ENCODE measurements around the gene KRTAP5-2. TPM values are rescaled to one million over a fixed set of nuclear protein-coding genes. Genes with fewer than 3 reads are reported as not detected.

KRTAP5-2 gene
- total RNA-seq, 6 experiments from 2014 or later: not detected

DNA sequence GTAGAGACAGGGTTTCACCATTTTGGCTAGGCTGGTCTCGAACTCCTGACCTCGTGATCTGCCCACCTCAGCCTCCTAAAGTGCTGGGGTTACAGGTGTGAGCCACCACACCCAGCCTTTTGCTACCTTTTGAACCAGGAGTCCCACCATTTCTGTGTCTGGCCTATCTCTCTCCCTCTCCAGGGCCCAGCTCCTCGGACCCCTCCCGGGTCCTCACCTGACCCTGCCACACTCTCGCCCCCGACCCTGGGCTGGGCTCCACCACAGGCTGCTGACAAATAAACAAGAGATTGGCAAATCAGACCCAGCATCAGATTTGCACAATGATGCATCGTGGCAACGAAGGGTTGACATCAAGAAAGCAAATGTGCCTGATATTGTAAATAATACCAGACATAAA is 40.2 kb upstream of the KRTAP5-2 start:
- no peak for DNase-seq
- H3K4me1 Mint-ChIP-seq (ENCODE audit: low read depth): no peaks in the 10 kb centered on the region
- H3K9me3 Mint-ChIP-seq: no peaks in the 10 kb centered on the region
- TF ChIP-seq, protein P1, sequence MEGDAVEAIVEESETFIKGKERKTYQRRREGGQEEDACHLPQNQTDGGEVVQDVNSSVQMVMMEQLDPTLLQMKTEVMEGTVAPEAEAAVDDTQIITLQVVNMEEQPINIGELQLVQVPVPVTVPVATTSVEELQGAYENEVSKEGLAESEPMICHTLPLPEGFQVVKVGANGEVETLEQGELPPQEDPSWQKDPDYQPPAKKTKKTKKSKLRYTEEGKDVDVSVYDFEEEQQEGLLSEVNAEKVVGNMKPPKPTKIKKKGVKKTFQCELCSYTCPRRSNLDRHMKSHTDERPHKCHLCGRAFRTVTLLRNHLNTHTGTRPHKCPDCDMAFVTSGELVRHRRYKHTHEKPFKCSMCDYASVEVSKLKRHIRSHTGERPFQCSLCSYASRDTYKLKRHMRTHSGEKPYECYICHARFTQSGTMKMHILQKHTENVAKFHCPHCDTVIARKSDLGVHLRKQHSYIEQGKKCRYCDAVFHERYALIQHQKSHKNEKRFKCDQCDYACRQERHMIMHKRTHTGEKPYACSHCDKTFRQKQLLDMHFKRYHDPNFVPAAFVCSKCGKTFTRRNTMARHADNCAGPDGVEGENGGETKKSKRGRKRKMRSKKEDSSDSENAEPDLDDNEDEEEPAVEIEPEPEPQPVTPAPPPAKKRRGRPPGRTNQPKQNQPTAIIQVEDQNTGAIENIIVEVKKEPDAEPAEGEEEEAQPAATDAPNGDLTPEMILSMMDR (IDR thresholded peaks at IDR 0.05): no peak
- H3K27ac Mint-ChIP-seq: no peak overlapping the region
- no peaks in the 10 kb centered on the region for H3K36me3 Mint-ChIP-seq (ENCODE audit: low read depth)
- no peak overlapping the region for H3K4me3 Mint-ChIP-seq
- peaks cover 39% of the 10 kb centered on the region for H3K27me3 Mint-ChIP-seq (ENCODE audit: insufficient read depth)

DNA sequence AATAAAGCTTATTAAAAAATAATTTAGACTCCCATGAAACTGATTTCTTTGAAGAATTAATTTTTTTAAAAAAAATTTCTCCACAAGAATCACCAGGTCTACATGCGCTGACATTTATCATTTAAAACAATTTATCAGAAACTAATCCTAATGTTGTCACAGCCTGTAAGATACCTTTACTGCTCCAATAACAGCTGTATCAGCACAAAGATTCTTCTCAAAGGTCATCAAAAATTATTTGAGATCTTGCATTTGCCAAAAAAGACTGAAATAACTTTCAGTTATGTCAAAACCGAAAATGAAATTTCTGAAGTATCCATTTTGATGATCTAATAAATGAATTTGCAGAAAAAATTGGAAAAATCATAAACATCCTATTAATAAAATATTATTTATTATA is 39.5 kb upstream of the KRTAP5-2 start:
- TF ChIP-seq, protein P1 (IDR thresholded peaks at IDR 0.05): no peak
- Mint-ChIP-seq H3K4me1 (ENCODE audit: low read depth) (no peaks in the 10 kb centered on the region), H3K36me3 (ENCODE audit: low read depth) (no peaks in the 10 kb centered on the region), H3K4me3 (no peak overlapping the region), H3K9me3 (no peaks in the 10 kb centered on the region), H3K27ac (no peak overlapping the region), H3K27me3 (ENCODE audit: insufficient read depth) (peaks cover 46% of the 10 kb centered on the region)
- DNase-seq: no peak

DNA sequence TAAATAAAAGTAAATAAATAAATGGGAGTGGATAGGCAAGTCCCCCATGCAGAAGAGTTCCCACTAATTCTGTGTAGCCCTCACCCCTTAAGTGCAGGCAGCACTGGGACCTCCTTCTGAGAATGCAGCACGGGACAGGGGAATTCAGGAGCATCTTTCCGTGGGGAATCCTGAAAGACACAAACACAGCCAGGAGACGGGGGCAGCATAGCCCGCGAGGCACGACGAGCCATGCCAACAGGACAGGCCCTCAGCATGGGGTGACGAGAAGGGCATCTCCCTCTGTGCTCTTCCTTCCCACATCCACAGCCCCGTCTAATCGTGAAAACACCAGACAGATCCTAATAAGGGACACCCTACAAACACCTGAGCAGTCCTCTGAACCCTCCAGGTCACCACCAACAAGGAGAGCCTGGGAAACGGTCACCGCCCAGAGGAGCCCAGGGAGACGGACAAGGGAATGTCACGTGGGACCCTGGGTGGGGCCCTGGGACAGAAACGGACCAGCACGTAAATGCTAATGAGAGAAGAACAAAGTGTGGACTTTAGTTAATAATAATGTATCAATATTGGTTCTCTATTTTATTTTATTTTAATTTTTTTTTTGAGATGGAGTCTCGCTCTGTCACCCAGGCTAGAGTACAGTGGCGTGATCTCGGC is 38.3 kb upstream of the KRTAP5-2 start:
- Mint-ChIP-seq H3K4me1 (ENCODE audit: low read depth) (no peaks in the 10 kb centered on the region), H3K27ac (no peak overlapping the region), H3K4me3 (no peak overlapping the region), H3K9me3 (no peaks in the 10 kb centered on the region), H3K36me3 (ENCODE audit: low read depth) (no peaks in the 10 kb centered on the region), H3K27me3 (ENCODE audit: insufficient read depth) (peaks cover 54% of the 10 kb centered on the region)
- DNase-seq: no peak
- TF ChIP-seq, protein P1 (IDR thresholded peaks at IDR 0.05): no peak

DNA sequence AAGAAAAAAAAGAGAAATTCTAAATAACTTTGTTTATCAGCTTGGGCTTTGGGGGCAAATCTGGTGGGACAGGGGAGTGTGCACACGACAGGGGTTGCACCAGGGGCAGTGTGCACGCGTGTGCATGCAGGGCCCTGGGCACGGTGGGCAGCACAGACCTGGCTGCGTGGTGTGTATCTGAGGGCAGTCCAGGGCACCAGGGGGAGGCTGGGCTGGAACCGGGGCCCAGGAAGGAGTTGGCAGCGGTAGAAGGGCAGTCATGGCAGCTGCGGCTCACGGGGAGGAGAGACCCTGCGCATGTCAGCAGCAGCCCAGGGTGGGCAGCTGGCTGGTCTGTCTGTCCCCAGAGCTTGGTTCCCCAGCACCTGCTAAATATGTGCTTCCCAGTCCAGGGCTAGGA is 35.8 kb upstream of the KRTAP5-2 start:
- Mint-ChIP-seq H3K27me3 (ENCODE audit: insufficient read depth) (peaks cover 49% of the 10 kb centered on the region), H3K4me3 (no peak overlapping the region), H3K4me1 (ENCODE audit: low read depth) (no peaks in the 10 kb centered on the region), H3K9me3 (no peaks in the 10 kb centered on the region), H3K36me3 (ENCODE audit: low read depth) (no peaks in the 10 kb centered on the region), H3K27ac (no peak overlapping the region)
- TF ChIP-seq, protein P1 (IDR thresholded peaks at IDR 0.05): no peak
- no peak for DNase-seq

DNA sequence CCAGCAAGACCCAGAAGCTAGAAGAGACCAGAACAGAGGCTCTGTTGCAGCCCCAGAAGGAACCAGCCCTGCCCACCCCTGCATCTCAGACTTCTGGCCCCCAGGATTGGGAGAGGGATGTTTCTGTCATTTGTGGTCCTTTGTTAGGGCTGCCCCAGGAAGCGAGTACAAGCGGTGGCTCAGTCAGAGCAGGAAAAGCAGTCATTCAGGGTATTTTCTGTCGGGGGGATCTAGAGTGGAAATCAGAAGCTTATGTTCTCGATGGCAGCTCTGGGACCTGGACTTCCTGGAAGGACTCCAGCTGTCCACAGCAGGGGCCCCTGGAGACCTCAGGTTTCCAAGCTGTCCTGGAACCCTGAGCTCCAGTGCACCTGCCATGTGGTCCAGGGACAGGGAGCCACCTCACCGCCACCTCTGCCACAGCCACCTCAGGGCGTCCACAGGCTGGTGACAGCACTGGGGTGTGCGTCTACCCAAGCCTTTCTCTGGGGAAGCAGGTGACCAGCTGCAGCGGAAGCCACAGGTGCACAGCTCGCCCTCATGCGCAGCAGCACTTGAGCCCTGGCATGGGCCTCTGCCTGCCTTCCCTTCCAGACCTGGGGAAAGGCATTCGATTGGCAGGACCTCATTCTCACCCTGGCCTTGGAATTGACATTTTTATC is 34.1 kb upstream of the KRTAP5-2 start:
- no peaks in the 10 kb centered on the region for H3K4me1 Mint-ChIP-seq (ENCODE audit: low read depth)
- TF ChIP-seq, protein P1 (IDR thresholded peaks at IDR 0.05): no peak
- no peak overlapping the region for H3K27ac Mint-ChIP-seq
- no peaks in the 10 kb centered on the region for H3K36me3 Mint-ChIP-seq (ENCODE audit: low read depth)
- H3K4me3 Mint-ChIP-seq: no peak overlapping the region
- H3K27me3 Mint-ChIP-seq (ENCODE audit: insufficient read depth): peaks cover 51% of the 10 kb centered on the region
- H3K9me3 Mint-ChIP-seq: no peaks in the 10 kb centered on the region
- DNase-seq: no peak
